IPS-18a (cell line): ENCODE data around the gene ANKRD40CL.

Experiments used
- H3K27ac ChIP-seq: one replicate; pipeline ENCODE4 v1.5.1; 2013; ENCODE audit warnings: low read length
- H3K27me3 ChIP-seq: one replicate; pipeline ENCODE4 v1.6.1; 2013; ENCODE audit warnings: mild to moderate bottlenecking, low read length; ENCODE audit not compliant: control insufficient read depth, insufficient read depth
- H3K36me3 ChIP-seq: one replicate; pipeline ENCODE4 v1.6.1; 2013; ENCODE audit warnings: low read depth, low read length; ENCODE audit not compliant: control insufficient read depth
- H3K4me1 ChIP-seq: one replicate; pipeline ENCODE4 v1.6.1; 2013; ENCODE audit warnings: low read depth, low read length; ENCODE audit not compliant: control insufficient read depth
- H3K4me3 ChIP-seq: one replicate; pipeline ENCODE4 v1.5.1; 2013; ENCODE audit warnings: low read length
- H3K9ac ChIP-seq: one replicate; pipeline ENCODE4 v1.6.1; 2013; ENCODE audit warnings: mild to moderate bottlenecking, low read length, moderate library complexity
- H3K9me3 ChIP-seq: one replicate; pipeline ENCODE4 v1.6.1; 2013; ENCODE audit warnings: low read depth, low read length; ENCODE audit not compliant: control insufficient read depth

Gene ANKRD40CL

GRCh38 chr17:50721194-50722010, 45.9 kb downstream of the ANKRD40CL start:
- Histone ChIP-seq H3K4me1 (peaks cover 14% of the 10 kb centered on the region), H3K4me3 (peak overlapping the region; percentile 99), H3K9ac (peak overlapping the region; percentile 98), H3K27me3 (no peaks in the 10 kb centered on the region), H3K9me3 (no peaks in the 10 kb centered on the region), H3K27ac (no peak overlapping the region), H3K36me3 (no peaks in the 10 kb centered on the region)

- Histone ChIP-seq H3K4me1 (peaks cover 14% of the 10 kb centered on the region), H3K27ac (peak overlapping the region; percentile 99), H3K36me3 (no peaks in the 10 kb centered on the region), H3K9me3 (no peaks in the 10 kb centered on the region), H3K9ac (peak overlapping the region; percentile 98), H3K27me3 (no peaks in the 10 kb centered on the region), H3K4me3 (peak overlapping the region; percentile 99)
Observed at GRCh38 chr17:50719924-50720794, 47.2 kb downstream of the ANKRD40CL start.

- Histone ChIP-seq H3K36me3 (no peaks in the 10 kb centered on the region), H3K4me1 (peaks cover 14% of the 10 kb centered on the region), H3K9me3 (no peaks in the 10 kb centered on the region), H3K27ac (peak within 1 kb of the TSS; percentile 99), H3K9ac (peak within 1 kb of the TSS; percentile 98), H3K27me3 (no peaks in the 10 kb centered on the region), H3K4me3 (peak within 1 kb of the TSS; percentile 99)
Observed at GRCh38 chr17:50719144-50719923, 48.0 kb downstream of the ANKRD40CL start, which contains the start of gene LUC7L3. LUC7L3 (plus strand) TSS chr17:50719603; CDS start chr17:50719733, 130 bp downstream.

DNA sequence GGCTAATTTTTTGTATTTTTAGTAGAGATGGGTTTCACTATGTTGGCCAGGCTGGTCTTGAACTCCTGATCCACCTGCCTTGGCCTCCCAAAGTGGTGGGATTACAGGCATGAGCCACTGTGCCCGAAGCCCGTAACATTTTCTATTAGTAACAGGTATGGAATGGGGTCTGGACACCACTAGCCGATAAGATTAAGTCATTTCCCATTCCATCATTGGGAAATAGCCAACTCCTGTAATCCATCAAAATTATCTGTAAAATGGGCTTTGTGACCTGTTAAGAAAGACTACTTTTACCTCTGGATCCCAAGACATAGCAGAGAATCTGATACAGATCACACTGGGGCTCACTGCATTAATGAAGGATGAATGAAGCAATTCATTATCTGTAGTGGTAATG, 51.8 kb downstream of the ANKRD40CL start:
- Histone ChIP-seq H3K9me3 (no peaks in the 10 kb centered on the region), H3K27ac (no peak overlapping the region), H3K4me1 (no peaks in the 10 kb centered on the region), H3K36me3 (no peaks in the 10 kb centered on the region), H3K9ac (no peak overlapping the region), H3K4me3 (no peak overlapping the region), H3K27me3 (no peaks in the 10 kb centered on the region)

- H3K4me3 ChIP-seq = no peak overlapping the region
- no peaks in the 10 kb centered on the region for H3K36me3 ChIP-seq
- H3K4me1 ChIP-seq = peaks cover 8% of the 10 kb centered on the region
- H3K9me3 ChIP-seq = no peaks in the 10 kb centered on the region
- H3K27ac ChIP-seq = no peak overlapping the region
- no peak overlapping the region for H3K9ac ChIP-seq
- no peaks in the 10 kb centered on the region for H3K27me3 ChIP-seq
Observed at GRCh38 chr17:50712641-50713040, 54.7 kb downstream of the ANKRD40CL start.
